Kidney (tissue), 14 donors: ENCODE measurements around the gene RTP5. TPM values are rescaled to one million over a fixed set of nuclear protein-coding genes. Genes with fewer than 3 reads are reported as not detected.

Source experiments
- DNase-seq, 5 donors: peaks; one replicate each; pipeline ENCODE4 v3.0.0-alpha.2; 2013 to 2020
- FAIRE-seq: peaks from 2 replicates; lab custom pipeline; 2012; peaks lifted over from hg19 to GRCh38; lab: Jason Lieb, UNC
- H3K27ac ChIP-seq, 2 donors: one replicate each; pipeline ENCODE4 v1.7.0; 2013; ENCODE audit warnings: low read depth in 2 of 2, low read length in 2 of 2, inconsistent platforms in 1 of 2
- H3K27me3 ChIP-seq: one replicate; pipeline ENCODE4 v1.7.1; 2013; ENCODE audit warnings: low read length, inconsistent platforms; ENCODE audit not compliant: control insufficient read depth, insufficient read depth
- H3K36me3 ChIP-seq, 3 donors: one replicate each; pipeline versions ENCODE4 v1.7.0 to v1.7.1; 2013; ENCODE audit warnings: low read length in 3 of 3, control low read depth in 1 of 3, inconsistent platforms in 1 of 3; ENCODE audit not compliant: insufficient read depth in 3 of 3, control insufficient read depth in 2 of 3
- H3K4me1 ChIP-seq, 3 donors: one replicate each; pipeline versions ENCODE4 v1.7.0 to v1.7.1; 2013; ENCODE audit warnings: low read length in 3 of 3, inconsistent platforms in 1 of 3, low read depth in 1 of 3; ENCODE audit not compliant: control insufficient read depth in 2 of 3, insufficient read depth in 2 of 3
- H3K4me3 ChIP-seq, 3 donors: one replicate each; pipeline versions ENCODE4 v1.7.0 to v1.8.1; 2013; ENCODE audit warnings: low read length in 3 of 3, control low read depth in 1 of 3, inconsistent platforms in 1 of 3
- H3K9ac ChIP-seq, 3 donors: one replicate each; pipeline versions ENCODE4 v1.7.0 to v1.7.1; 2013; ENCODE audit warnings: low read length in 3 of 3, control low read depth in 1 of 3, inconsistent platforms in 1 of 3
- H3K9me3 ChIP-seq, 3 donors: one replicate each; pipeline versions ENCODE4 v1.7.0 to v1.7.1; 2013; ENCODE audit warnings: low read length in 3 of 3, control low read depth in 1 of 3, inconsistent platforms in 1 of 3; ENCODE audit not compliant: control insufficient read depth in 2 of 3, insufficient read depth in 1 of 3
- CTCF ChIP-seq: IDR thresholded peaks from 3 replicates; pipeline ENCODE4 v1.5.1; 2012; ENCODE audit warnings: mild to moderate bottlenecking, moderate library complexity, borderline replicate concordance; ENCODE audit not compliant: insufficient read depth; ENCODE audit errors: extremely low read depth
- intact Hi-C: fragments of 100-400 bp; cut with DNase I; formaldehyde crosslinking; loops from one replicate; pipeline ENCODE4 v1.11.1; 2022
- polyA plus RNA-seq: library from polyadenylated mRNA; stranded (reverse); fragments of 350-450 nt; fragmentation: Illumina TruSeq; extraction: RNeasy Lipid Tissue Mini Kit (QIAGEN cat#74804); gene quantifications from one replicate; pipeline ENCODE4 v1.2.3, GENCODE V29; 2014; ENCODE audit warnings: low read depth, low replicate concordance; ENCODE audit not compliant: insufficient read depth
- total RNA-seq: library from RNA; stranded (reverse); fragmentation: NEBNext Ultra II Directional; extraction: Animal tissue kit (Norgen Biotek cat#: 25700); gene quantifications from one replicate; pipeline ENCODE4 v1.2.1, GENCODE V29; 2021
- donor health status: control.
- donor health status: control.
- donor health status: control.
- donor health status: control.
- donor health status: control.
- donor health status: DM: yes; HTN: yes; CAD: no.
- donor health status: Normal renal cell carcinoma (clear cell type).

Gene RTP5
- total and polyA plus RNA-seq, 2 donors from 2014 or later = 0.13 TPM; not detected in 1

GRCh38 chr2:241855888-241856422 is 13.6 kb upstream of the RTP5 start:
- FAIRE-seq = no peak
- DNase-seq = no peak
- intact Hi-C loops = no loop called here

DNA sequence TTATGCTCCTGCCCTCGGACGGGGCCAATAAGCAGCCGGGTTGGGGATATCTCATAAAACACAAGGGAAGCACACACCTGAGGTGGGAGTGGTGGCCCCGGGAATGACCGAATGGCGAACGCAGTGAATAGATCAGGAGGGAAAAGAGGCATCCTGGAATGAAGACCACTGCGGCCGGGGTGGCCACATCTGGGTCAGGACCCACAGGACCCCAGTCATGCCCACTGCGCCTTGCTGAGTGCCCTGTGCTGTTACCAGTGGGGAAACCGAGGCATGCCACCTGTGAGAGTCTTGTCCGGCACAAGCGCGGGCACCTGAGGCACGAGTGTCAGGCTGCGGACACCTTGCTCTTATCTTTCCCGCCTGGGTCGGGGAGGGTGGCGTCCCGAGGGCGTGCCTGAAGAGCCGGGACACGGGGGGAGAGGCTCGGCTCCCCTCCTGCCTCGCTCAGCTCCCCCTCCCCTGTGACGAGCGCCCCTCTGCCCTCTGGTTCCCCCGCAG is 12.4 kb upstream of the RTP5 start:
- intact Hi-C loops = no loop called here
- no peak for FAIRE-seq
- Histone ChIP-seq H3K27me3 (no peaks in the 10 kb centered on the region), H3K4me1 (peaks cover 0 to 6% (median 0%) of the 10 kb centered on the region in 3 donors), H3K9ac (no peak overlapping the region), H3K9me3 (no peaks in the 10 kb centered on the region), H3K27ac (no peak overlapping the region), H3K36me3 (no peaks in the 10 kb centered on the region), H3K4me3 (no peak overlapping the region)
- no peak for TF ChIP-seq CTCF
- DNase-seq = peak in 1 of 5 donors; percentile 72

More at GRCh38 chr2:241855888-241856422, 13.6 kb upstream of the RTP5 start:
- no peak overlapping the region for H3K4me3 ChIP-seq
- no peak for TF ChIP-seq CTCF
- no peak overlapping the region for H3K27ac ChIP-seq
- H3K9ac ChIP-seq = no peak overlapping the region
- peaks cover 0 to 6% (median 0%) of the 10 kb centered on the region in 3 donors for H3K4me1 ChIP-seq
- no peaks in the 10 kb centered on the region for H3K9me3 ChIP-seq
- no peaks in the 10 kb centered on the region for H3K27me3 ChIP-seq
- no peaks in the 10 kb centered on the region for H3K36me3 ChIP-seq

GRCh38 chr2:241857572-241858121 is 11.9 kb upstream of the RTP5 start:
- FAIRE-seq (no peak), DNase-seq (peak in 1 of 5 donors; percentile 72)
- H3K36me3 ChIP-seq = no peaks in the 10 kb centered on the region
- no peak overlapping the region for H3K27ac ChIP-seq
- no peak for TF ChIP-seq CTCF
- H3K9ac ChIP-seq = no peak overlapping the region
- H3K27me3 ChIP-seq = no peaks in the 10 kb centered on the region
- H3K9me3 ChIP-seq = no peaks in the 10 kb centered on the region
- peaks cover 0 to 6% (median 0%) of the 10 kb centered on the region in 3 donors for H3K4me1 ChIP-seq
- intact Hi-C loops = no loop called here
- no peak overlapping the region for H3K4me3 ChIP-seq
